Skin epidermis (tissue), 12 donors: ENCODE data around the gene STRN4.

Experiments
- H3K27ac ChIP-seq, 21 experiments: fragments of 200-600 bp; sonication (generic) in 11 of 21; one replicate each; pipeline ENCODE4 v1.5.0; 2020; ENCODE audit warnings: mild to moderate bottlenecking in 3 of 21, inconsistent platforms in 2 of 21, moderate library complexity in 2 of 21
- H3K4me3 ChIP-seq, 7 experiments: fragments of 200-600 bp; sonication (generic) in 2 of 7; one replicate each; pipeline ENCODE4 v1.5.0; 2020; ENCODE audit warnings: inconsistent platforms in 2 of 7, mild to moderate bottlenecking in 2 of 7, moderate library complexity in 1 of 7

The STRN4 gene

DNA sequence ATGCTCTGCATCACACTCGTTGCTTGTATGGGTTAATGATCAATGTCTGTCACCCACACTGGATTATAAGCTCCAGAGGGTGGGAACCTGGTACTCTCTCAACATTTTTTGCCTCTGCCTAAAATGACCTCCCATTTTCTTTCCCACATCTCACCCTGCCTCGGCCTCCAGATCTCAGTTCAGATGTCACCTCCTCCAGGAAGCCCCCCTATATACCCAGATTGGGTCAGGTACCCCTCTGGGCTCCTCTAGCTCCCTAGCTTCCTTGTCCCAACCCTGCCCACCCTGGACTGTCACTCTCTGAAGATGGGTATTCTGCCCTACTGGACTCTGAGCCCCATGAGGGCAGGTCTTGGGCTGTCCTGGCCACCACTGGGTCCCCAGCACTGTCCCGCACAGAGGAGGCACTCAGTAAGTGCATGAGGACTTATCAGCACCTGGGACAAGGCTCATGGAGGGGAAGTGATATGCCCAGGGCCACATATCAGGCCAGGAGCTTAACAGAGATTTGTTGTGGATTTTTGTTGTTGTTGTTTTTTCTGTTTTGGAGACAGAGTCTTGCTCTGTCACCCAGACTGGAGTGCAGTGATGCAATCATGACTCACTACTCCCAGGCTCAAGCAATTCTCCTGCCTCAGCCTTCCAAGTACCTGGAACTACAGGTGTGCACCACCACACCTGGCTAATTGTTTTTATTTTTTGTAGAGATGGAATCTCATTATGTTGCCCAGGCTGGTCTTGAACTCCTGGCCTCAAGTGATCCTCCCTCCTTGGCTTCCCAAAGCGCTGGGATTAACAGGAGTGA lies 53.1 kb downstream of the STRN4 start:
- Histone ChIP-seq H3K4me3 (no peak overlapping the region), H3K27ac (no peak overlapping the region)

DNA sequence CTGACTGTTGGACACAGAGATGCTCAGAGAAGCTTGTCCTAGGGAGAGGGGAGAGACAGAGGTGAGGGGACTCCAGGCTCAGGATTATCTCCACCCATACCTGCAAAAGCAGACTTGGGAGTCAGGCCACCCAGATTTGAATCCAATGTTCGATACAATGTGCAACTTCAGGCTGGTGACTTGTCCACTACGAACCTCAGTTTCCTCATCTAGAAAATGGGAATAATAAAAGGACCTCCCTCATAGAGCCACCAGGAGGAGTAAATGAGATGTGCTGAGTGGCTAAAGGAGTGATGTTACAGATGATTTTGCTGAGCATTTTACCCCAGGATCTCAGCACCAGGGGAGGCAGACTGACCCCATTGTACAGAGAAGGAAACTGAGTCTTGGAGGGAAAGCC lies 54.3 kb downstream of the STRN4 start:
- Histone ChIP-seq H3K27ac (no peak overlapping the region), H3K4me3 (no peak overlapping the region)

GRCh38 chr19:46691104-46691503 lies 55.1 kb downstream of the STRN4 start:
- H3K4me3 ChIP-seq, result no peak overlapping the region

DNA sequence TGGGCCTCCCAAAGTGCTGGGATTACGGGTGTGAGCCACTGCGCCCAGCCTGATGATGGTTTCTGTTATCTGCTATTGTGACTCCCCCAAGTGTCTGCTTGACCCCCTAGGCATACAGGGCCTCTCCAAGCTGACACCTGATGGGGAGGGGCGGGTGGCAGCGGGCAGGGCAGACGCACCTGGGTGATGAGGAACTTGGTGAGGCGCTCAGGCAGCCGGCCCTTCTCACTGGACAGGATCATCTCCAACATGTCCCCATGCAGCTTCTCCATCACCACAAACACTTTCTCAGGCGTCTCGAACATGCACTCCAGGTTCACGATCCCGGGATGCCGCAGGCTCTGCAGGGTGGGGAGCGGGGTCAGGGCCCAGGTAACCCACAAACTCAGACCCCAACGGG lies 56.9 kb downstream of the STRN4 start:
- no peak overlapping the region for H3K4me3 ChIP-seq
- H3K27ac ChIP-seq, result no peak overlapping the region

More at GRCh38 chr19:46691104-46691503, 55.1 kb downstream of the STRN4 start:
- no peak overlapping the region for H3K27ac ChIP-seq

DNA sequence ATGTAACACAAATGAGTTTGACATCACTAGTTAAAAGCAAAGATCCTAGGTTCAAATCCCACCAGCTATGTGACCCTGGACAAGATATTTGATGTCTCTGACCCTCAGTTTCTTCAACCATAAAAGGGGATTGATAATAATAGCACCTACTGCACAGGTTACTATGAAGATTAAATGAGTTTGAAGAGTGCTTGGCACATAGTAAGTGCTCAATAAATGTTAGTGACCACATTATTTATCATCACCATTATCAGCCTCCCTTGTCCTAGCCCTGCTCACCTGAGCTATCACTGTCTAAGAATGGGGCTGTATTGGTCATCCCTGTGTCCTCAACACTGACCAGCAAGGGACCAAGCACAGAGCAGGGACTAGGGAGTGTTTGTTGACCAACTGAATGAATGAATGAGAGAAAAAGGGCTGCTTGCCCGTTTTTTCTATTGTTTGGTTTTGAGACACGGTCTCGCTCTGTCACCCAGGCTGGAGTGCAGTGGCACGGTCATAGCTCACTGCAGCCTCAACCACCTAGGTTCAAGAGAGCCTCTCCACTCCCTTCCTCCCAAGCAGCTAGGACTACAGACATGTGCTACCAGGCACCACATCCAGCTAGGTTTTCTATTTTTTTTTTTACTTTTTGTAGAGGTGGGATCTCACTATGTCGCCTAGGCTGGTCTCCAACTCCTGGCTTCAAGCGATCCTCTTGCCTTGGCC lies 58.7 kb downstream of the STRN4 start:
- Histone ChIP-seq H3K4me3 (no peak overlapping the region), H3K27ac (no peak overlapping the region)

GRCh38 chr19:46685189-46685588 lies 61.1 kb downstream of the STRN4 start:
- no peak overlapping the region for H3K4me3 ChIP-seq
- H3K27ac ChIP-seq, result no peak overlapping the region

GRCh38 chr19:46678110-46678732 lies 68.0 kb downstream of the STRN4 start:
- Histone ChIP-seq H3K4me3 (no peak overlapping the region), H3K27ac (no peak overlapping the region)

DNA sequence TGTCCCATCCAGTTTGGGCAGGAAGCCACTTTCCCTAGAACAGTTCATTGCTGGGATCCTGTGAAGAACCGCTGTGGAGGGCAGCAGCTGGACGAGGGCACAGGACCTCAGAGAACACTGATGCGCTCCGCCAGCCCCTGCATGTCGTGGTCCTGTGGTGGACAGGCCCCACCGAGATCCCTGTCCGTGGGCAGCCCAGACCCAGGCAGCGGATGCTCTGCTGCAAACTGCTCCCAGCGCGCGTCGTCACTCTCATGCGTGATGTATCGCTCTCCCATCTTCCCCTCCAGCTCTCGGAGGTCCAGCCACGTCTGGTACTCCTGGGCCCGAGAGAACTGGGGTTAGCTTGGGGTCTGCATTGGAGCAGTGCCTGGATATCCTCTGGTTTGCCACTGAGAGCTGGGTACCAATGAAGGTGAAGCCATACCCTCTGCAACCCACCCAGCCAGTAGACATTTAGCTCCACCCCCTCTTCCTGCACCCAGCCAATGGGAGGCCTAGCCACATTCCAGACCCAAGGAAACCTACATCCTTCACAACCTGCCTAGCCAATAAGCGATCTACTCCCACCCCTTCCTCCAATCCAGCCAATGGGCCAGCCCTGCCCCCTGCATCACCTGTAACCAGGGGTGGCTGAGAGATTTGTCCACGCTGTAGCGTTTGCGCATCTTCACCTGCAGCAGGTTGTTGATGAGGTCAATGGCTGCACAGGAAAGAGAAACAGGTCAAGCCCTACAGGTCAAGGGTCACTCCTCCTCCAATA lies 71.7 kb downstream of the STRN4 start:
- no peak overlapping the region for H3K27ac ChIP-seq
- no peak overlapping the region for H3K4me3 ChIP-seq

- H3K4me3 ChIP-seq, result no peak overlapping the region
- H3K27ac ChIP-seq, result no peak overlapping the region
Measured at GRCh38 chr19:46670813-46671212, 75.4 kb downstream of the STRN4 start.
